Measurements from ENCODE around the gene TMEM62.

Gene TMEM62

DNA sequence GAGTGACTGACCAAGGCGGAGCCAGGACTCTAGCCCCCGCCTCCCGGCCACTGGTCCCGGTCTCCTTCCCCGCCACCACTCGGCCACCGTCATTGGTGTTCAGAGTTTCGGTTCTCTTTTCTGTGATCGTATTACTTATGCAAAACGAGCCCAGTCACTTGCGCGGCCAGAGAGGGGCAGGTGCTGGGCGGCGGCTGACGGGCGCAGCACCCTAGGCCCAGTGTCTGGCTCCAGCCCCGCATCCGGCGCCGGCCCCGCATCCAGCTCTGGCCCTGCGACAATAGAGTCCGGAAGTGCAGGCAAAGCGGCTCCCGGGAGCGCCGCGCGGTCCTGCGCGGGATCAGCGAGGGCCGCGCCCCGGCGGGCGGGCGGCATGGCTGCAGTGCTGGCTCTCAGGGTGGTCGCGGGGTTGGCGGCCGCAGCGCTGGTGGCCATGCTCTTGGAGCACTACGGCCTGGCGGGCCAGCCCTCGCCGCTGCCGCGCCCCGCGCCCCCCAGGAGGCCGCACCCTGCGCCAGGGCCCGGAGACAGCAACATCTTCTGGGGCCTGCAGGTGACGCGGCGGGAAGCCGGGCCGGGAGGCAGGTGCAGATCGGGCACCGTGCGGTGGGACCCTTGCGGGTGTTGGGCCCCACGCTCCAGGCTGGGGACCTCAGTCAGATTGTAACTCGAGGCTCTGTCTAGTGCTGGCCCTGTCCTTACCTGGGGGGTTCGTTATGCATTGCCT, at the start of gene TMEM62:
TSS of gene TMEM62 (plus strand) at position 157 of the 727 bp plus-strand sequence. CDS start at position 374, 217 bp downstream.
- no peak for FAIRE-seq

DNA sequence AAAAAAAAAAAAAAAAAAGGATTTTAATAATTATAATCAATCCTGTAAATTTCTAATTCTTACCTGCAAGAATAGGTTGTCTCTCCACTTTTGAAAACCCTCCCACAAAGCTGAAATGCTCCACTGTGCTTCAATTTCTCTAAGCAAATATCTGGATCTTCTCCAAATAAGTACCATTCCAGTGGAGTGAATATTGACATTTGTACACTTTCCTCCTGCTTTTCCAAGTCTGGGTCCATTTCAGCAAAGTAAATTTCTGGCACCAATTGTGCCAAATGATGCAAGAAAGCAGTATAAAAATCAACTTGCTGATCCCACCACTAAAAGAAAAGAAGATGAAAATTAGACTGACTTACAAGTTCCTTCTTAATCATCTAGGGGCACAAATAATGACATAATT, 47.5 kb upstream of the TMEM62 start:
- no peak for FAIRE-seq

DNA sequence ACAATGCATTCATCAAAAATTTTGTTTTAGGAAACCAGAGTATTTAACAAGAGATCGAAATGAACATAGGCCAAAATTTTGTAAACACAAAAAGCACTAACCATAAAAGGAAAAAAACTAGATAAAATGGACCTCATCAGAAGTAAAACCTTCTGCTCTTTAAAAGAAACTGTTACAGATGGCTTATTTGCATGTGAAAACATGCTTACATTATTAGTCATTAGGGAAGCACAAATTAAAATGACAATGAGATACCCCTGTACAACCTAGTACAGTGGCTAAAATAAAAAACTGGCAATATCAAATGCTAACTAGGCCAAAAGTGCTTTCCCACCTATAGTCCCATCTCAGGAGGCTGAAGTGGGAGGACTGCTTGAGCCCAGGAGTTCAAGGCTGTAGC, 46.8 kb upstream of the TMEM62 start:
- no peak for FAIRE-seq

DNA sequence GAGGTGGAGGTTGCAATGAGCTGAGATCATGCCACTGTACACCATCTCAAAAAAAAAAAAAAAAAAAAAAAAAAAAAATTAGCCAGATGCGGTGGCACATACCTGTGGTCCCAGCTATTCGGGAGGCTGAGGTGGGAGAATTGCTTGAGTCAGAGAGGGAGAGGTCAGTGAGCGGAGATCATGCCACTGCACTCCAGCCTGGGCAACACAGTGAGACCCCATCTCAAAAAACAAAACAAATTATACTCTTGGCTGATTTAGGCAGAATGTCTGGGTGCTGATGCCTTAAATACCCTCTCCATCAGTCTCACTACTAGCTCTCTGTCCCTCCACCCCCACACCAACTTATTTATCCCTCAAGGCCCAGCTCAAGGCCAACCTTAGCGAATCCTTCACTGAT, 41.5 kb upstream of the TMEM62 start:
- FAIRE-seq: no peak

DNA sequence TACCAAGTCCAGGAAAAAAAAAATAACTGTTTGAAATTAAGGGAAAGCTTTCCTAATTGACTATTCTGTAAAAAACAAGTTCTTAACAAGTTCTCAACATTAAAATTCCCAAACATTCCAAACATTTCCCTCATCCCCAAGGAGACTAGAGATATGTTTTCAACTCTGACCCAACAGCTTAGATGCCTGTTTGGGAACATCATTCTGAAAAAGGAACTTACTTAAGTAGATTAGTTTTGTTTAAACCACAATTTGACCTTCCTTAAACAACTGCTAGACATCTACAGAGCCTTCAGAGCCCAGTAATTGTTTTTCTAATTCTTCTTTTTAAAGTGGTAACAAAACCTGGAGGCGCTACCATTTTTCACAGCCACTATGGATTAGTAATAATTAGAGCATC, 40.4 kb upstream of the TMEM62 start:
- FAIRE-seq: no peak

DNA sequence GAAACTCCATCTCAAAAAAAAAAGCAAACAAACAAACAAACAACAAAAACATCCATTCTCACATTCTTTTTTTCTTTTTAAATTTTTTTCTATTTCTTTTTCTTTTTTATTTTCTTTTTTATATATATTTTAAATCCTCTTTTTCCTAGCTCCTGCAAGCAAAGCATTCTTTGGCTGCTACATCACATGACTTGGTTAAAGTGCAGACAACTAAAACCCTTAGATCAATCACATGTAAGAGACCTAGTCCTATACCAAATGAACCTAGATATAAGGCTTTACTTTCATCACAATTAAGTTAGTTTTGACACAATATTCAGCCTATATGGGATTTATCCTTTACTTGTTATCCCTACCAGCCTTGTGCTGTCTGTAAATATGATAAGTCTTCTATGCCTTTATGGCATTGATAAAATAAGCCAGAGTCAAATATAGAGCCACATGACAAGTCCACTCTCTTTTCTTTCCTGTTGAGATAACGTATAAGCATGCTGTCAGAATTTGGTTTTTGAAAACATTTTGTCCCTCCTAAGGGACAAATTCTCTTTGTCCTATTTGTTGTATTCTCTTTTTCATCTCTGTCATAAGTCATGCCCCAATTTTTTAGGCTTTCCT, 38.9 kb upstream of the TMEM62 start:
- FAIRE-seq: no peak

DNA sequence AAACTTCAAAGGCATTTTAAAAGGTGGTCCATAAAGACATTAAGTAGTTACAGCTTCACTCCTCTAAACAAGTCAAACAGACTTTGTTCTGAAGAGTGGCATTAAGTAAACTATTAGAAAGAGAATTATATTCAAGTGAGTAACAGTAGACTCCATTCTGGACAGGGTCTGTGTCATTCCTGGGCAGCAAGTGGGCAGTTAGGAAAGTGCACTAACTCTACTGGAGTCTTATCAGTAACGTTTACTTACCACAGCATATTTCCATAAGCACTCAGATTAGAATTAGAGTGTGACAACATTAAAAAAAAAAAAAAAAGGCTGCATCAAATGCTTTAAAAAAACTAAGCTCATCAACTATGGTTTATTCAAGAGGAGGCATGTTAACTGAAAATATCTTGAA, 38.1 kb upstream of the TMEM62 start:
- FAIRE-seq: no peak

DNA sequence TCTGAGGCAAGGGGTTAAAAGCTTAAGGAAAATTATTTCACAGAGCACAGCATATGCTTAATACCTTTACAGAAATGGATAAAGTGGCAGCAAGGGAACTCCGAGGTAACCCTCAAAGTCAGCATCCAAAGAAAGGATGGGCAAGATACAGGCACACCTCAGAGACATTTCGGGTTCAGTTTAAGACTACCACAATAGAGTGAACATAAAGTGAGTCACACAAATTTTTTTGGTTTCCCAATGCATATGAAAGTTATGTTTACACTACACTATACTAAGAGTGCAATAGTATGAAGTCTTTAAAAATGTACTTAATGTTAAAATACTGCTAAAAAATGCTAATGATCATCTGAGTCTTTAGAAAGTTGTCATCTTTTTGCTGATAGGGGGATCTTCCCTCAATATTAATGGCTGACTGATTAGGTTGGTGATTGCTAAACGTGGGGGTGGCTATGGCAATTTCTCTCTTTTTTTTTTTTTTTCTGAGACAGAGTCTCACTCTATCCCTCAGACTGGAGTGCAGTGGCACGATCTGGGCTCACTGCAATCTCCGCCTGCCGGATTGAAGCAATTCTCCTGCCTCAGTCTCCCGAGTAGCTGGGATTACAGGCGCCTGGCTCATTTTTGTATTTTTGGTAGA, 37.6 kb upstream of the TMEM62 start:
- no peak for FAIRE-seq

DNA sequence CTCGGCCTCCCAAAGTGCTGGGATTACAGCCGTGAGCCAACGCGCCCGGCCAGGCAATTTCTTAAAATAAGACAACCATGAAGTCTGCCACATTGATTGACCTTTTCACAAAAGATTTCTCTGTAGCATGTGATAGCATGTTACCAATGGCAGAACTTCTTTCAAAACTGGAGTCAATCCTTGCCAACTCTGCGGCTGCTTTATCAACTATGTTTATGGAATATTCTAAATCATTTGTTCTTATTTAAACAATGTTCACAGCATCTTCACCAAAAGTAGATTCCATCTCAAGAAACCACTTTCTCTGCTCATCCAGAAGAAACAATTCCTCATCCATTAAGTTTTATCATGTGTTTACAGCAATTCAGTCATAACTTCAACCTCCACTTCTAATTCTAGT, 37.0 kb upstream of the TMEM62 start:
- FAIRE-seq: no peak

DNA sequence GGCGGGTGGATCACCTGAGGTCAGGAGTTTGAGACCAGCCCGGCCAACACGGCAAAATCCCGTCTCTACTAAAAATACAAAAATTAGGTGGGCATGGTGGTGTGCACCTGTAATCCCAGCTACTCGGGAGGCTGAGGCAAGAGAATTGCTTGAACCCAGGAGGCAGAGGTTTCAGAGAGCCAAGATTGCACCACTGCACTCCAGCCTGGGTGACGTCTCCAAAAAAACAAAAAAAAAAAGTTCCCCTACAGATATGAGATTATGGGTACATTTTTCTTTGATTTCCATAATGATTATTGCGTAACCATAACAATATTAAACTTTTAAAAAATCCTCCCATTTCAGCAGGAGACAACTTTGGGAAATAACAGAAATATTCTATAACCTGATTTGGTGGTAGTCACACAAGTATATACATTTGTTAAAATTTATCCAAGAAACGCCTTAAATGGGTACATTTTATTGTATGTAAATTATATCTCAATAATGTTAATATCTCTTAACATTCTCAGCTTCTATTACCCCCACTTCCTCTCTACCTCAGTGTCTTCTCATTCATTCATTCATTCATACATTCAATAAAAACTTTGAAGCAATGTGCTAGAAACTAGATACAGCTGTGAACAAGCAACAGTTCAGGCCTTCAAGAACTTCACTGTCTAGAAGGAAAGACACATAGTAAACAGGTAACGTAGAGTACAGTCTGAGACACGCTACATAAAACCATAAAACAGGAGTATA, 34.1 kb upstream of the TMEM62 start:
- FAIRE-seq: no peak

DNA sequence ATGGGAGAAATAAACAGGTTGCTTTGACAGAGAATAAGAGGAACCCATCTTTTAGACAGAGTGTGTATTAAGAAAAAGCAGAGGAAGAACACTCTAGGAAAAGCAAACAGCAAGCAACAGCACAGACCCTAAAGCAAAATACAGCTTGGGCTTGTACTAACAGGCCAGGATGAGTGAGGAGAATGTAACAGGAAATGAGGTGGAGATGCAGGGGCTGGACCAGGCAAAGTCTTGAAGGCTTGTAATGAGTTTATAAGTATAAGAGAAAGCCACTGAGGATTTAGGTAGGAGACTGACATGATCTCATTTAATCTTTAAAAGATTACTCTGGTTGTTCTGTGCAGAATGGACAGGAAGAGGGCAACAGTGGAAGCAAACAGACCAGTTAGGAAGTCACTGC, 32.4 kb upstream of the TMEM62 start:
- FAIRE-seq: no peak

DNA sequence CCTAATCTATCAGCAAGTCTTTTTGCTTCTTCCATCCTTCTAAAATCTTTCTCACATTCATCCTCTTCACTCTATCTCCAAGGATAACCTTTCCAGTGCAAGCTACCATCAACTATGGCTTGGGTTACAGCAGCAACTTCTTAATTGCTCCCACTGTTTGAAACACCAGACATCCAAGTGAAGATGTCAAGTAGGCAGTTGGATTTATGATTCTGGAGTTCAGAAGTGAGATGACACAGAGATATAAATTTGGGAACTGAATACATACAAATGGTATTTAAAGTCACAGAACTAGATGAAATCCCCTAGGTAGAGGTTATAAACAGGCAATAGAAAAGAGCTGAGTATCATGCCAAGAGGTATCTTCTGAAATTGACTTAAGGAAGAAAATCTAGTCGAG, 31.2 kb upstream of the TMEM62 start:
- FAIRE-seq: no peak

DNA sequence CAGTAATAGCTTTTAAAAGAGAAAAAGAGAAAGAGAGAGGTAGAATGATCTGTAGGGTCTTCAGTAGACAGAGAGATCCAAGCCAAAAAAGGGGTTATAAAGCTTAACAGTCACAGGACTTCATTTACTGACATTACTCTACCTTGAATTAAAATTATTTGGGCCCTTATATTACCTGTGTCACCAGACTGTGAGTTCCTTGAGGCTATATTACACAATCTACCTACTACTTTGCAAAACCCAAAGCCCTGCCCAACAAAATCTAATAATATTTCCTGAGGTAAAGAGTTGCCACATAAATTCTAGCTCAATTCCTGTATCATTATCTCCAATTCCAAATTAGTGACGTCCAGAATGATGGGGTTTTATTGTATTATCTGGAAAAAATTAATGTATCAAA, 29.5 kb upstream of the TMEM62 start:
- FAIRE-seq: no peak

DNA sequence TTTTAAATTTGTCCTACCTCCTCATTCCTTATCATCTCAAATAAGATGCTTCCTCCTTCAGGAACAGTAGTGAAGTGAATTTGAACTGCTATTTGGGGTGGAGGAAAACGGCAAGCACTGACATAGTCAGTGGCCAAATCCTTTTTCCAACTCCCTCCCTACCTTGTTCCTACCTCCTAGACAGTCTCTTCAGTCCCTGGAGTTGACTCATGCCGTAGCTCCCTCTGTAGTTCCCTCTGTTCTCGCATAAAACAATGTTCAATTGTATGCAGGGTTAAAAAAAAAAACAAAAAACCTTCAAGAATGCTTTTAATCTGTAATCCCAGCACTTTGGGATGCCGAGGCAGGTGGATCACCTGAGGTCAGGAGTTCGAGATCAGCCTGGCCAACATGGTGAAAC, 29.0 kb upstream of the TMEM62 start:
- FAIRE-seq: no peak

DNA sequence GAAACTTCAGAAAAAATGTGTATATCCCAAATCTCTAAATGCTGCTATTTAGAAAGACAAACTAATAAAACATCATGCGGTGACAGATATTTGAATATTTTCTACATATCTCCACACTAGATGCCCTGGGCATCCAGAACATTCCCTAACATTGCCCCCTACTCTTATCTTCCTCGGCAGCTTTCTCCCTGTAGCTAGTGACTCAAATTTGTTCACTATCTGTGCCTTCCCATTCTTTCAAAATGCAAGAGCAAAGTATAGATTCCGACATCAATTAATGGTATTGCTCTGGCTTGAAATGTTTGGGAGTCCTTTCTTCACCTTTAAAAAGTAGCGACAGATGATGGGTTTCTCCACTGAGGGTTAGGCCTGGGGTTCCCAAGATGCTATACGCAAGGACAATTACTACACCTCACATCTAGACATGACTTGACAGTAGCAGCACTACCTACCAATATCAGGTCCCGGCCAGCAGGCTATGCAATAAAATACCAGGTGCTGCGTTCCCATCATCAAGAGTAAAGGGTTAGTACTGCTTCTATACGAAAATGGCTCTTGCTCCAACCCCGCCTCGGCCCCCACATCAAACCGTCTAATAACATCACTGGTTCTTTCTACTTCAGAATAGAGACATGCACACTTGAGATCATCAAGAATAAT, 28.2 kb upstream of the TMEM62 start:
- no peak for FAIRE-seq

DNA sequence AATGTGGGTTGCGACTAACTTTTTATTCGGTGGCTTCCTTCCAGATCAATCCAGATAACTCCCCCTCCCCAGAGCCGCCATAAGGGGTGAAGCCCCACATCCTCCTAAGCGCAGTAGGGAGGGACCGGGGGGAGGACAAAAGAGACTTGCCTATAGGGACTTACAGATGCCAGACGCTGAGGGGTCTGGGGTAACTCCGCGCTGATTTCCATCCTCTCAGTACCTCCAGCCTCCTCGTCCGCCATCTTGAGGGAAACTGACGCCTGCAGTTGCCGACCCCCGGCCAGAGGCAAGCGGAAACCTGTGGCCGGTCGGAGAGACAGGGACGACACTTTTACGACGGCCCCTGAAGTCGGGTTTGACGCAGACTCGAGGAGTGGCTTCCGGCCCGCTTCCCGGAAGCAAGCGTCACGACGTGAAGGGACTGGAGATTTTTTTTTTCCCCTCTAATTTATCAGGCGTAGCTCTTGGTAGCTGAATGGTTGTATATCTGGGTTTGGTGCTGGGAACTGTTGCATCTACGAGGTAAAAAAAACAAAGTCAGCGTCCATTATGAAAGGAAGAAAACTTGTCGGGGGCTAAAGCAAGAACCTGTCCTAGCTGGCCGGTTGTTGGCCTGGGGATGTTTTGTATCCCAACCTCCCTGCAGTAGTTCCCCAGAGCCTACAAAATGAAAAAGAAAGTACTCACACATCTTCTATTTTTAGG, 27.5 kb upstream of the TMEM62 start, which contains the start of gene UBR1:
TSS of gene UBR1 (minus strand) at position 261 of the 708 bp plus-strand sequence. CDS start at position 245, 16 bp downstream.
- peak; percentile 60 for FAIRE-seq

DNA sequence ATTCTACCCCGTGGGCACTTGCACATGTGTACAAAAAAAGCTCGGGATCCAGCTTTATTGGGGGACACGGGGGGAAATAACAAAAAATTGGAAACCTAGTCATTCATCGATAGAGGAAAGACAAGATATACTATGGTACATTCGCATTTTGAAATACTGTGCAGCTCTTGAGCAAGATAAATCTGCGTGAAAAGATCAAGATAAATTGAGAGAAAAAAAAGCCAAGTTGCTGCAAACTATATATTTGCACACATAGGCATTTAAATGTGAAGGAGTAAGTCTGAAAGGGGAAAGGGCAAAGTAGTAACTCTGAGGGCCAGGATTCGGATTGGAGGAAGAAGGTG, 26.9 kb upstream of the TMEM62 start:
- FAIRE-seq: no peak

DNA sequence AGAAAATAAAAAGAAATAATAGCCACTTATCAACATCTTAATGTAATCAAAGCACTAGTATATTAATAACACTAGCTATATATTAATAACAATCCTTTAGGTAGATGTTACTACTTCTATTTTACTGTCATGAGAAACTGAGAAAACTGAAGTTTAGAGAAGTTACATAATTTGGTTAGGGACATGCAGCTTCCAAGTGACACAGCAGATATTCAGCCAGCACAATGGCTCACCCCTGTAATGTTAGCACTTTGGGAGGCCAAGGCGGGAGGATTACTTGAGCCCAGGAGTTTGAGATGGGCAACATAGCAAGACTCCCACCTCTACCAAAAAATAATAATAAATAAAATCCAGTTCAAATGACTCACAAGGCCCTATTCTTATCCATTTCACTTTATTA, 25.6 kb upstream of the TMEM62 start:
- FAIRE-seq: no peak

DNA sequence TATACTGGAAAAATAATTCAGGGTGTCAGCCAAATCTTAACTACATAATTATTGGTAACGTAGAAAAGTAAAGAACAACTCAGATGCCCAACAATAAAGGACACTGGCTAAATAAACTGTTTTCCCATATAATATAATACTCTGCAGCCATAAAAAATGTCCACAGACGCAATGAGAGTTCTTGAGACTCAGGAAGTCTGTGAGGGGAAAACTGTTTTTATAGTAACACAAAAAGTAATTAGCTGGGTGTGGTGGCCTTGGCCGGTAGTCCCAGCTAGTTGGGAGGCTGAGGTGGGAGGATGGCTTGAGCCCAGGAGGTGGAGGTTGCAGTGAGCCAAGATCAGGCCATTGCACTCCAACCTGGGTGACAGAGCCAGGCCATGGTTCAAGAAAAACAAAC, 22.0 kb upstream of the TMEM62 start:
- FAIRE-seq: no peak

DNA sequence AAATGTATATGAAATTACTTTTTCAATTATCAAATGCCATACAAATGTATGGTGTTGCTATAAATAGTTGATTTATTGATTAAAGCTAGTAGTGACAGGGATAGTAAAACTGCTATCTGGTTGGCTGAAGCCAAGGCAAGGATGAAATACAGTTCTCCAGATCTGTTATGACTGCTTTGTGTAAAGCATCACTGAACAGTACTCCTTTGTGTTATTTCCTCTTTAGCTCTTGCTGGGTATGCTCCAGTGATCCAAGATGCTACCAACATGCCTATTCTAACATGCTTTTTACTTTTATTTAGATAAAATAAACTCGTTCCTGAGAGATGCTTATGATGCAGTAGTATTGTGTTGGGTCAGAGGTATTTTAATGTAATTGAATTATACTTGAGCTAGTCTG, 15.1 kb upstream of the TMEM62 start:
- FAIRE-seq: no peak

DNA sequence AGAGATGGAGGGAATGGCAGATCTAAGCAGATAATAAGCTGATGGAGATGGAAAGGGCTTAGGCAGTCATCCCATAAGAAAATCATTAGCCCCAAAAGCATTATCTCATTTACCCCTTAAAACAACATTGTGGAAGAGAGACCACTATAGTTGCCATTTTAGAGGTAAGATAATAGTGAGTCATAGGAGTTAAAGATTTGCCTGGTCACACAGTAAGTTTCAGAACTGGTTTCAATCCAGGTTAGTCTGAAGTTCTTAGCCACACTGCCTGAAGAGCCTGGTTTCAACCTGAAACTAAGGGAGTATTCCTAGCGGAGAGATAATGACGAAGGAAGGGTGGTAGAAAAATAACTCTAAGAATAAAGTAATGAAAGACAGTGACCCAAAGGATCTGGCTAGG, 14.6 kb upstream of the TMEM62 start:
- no peak for FAIRE-seq

DNA sequence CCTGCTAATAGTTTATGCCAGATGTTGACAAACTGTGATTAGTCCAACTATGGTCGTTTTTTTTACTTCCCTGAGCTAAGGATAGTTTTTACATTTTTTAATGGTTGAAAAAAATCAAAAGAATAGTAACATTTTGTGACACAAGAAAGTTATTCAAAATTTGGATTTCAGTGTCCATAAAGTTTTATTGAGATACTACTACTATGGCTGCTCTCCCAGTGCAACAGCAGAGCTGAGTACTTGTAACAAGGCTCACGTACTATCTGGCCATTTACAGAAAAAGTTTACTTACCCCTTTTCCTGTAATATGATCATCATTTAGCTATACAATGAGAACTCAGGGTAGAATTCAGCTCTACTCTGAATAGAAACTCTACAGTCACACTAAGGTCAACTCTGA, 11.5 kb upstream of the TMEM62 start:
- no peak for FAIRE-seq

Measured in TTC549 (cell line).